ENCODE measurements around the gene SRRM3.
"Not testable (repeated sequence)": the region's sequence is repeated elsewhere in the genome, so short reads cannot be mapped to it uniquely, and the experiment has no call there.

The SRRM3 gene, protein sequence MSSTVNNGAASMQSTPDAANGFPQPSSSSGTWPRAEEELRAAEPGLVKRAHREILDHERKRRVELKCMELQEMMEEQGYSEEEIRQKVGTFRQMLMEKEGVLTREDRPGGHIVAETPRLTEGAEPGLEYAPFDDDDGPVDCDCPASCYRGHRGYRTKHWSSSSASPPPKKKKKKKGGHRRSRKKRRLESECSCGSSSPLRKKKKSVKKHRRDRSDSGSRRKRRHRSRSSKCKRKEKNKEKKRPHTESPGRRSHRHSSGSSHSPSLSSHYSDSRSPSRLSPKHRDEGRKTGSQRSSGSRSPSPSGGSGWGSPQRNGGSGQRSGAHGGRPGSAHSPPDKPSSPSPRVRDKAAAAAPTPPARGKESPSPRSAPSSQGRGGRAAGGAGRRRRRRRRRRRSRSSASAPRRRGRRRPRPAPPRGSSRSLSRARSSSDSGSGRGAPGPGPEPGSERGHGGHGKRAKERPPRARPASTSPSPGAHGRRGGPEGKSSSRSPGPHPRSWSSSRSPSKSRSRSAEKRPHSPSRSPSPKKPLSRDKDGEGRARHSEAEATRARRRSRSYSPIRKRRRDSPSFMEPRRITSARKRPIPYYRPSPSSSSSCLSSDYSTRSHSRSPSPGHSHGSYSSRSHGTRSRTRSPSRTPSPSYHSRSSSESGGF

DNA sequence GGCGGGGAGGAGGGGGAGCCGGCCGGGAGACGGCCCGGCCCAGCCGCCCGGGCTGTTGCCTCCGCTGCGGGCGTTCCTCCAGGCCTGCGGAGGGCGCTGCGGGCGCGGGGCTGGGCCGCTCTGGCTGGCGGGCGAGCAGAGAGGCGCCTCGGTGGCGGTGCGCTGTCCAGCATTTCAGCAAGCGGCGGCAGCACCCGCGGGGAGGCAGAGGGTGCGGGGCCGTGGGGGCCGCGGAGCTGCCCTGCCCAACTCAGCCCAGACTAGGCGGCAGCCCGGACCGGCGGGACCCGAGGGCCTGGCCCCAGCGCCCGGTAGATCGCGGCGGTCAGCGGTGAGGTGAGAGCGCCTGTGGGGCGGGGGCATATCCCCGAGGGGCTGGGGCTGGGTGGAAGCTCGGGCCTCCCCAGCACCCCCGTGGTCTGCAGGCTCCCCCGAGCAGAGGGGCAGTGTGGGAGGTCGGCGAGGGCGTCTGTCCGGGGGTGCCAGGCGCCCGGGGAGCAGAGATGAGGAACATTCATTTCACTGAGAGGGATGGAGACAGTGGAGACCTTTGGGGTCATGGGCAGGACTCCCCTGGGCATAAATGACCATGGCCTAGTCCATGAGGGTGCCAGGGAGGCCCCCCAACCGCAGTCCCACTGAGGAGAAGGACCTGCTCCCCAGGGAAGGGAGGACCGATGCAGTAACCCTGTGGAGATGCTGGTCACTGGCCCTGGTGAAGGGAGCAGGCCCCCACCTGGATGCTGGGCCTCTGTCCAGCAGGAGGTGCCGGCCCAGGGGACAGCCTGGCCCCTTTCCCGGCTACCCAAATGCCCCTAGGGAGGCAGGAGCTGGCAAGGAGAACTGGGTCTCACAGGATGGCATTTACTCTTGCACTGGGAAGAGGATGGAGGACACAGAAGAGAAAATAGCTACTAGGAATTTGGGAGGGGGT lies at the start of gene SRRM3:
Gene SRRM3 (plus strand): TSS at position 165 of the 934 bp plus-strand sequence. CDS start 33,171 bp downstream, outside the sequence.
- TF ChIP-seq, protein P1, sequence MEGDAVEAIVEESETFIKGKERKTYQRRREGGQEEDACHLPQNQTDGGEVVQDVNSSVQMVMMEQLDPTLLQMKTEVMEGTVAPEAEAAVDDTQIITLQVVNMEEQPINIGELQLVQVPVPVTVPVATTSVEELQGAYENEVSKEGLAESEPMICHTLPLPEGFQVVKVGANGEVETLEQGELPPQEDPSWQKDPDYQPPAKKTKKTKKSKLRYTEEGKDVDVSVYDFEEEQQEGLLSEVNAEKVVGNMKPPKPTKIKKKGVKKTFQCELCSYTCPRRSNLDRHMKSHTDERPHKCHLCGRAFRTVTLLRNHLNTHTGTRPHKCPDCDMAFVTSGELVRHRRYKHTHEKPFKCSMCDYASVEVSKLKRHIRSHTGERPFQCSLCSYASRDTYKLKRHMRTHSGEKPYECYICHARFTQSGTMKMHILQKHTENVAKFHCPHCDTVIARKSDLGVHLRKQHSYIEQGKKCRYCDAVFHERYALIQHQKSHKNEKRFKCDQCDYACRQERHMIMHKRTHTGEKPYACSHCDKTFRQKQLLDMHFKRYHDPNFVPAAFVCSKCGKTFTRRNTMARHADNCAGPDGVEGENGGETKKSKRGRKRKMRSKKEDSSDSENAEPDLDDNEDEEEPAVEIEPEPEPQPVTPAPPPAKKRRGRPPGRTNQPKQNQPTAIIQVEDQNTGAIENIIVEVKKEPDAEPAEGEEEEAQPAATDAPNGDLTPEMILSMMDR (IDR thresholded peaks at IDR 0.05; ENCODE audit: borderline replicate concordance, insufficient read depth, low read depth, low read length): peak; percentile 88
- H3K4me3 ChIP-seq (ENCODE audit: low read depth, low read length): no peak within 1 kb of the TSS

DNA sequence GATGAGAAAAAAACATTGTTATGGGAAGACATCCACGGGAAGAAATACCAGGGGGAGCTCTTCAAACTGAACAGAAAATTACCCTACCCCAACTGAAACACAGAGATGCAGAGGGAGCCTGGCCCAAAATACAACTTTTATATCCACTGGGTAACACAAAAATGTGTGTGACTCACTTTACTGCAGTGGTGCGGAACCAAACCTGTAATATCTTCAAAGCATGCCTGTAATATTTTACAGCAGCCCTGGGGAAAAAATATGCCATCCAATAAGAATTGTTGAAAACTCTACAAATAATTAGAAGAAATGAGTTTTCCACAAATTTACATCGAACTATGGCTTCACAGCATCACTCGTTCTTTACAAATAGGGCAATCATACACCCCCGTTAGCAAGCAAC lies 49.8 kb upstream of the SRRM3 start:
- TF ChIP-seq, protein P1 (IDR thresholded peaks at IDR 0.05; ENCODE audit: borderline replicate concordance, insufficient read depth, low read depth, low read length): no peak
- no peak overlapping the region for H3K4me3 ChIP-seq (ENCODE audit: low read depth, low read length)

DNA sequence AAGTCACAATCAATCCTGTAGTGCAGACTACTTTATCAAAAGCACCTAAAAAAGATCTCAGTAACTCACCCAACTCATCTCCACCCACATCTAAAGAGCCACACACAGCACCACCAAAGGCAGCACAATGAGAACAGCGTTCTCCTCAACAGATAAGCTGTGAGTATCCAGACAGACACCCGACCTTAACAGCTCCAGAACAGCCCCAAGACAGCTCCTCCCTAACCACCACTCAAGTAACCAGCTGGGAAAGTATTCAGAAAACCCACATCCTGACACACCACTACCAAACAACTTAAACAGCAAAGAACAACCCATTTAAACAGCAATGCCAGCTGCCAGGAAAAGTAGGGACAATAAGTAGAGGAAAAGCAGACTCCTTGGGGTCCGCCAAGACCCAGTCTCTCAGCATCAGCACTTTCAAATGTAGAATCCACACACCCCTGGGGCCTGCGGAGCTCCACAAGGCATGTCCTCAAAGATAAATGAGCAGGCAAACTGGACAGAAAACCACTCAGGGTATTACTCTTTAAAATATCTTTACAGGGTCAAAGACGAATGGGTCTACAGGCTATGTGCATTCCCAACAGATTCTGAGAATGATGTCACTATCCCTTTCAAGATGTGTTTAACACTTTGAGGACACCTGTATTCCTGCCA lies 48.0 kb upstream of the SRRM3 start:
- H3K4me3 ChIP-seq (ENCODE audit: low read depth, low read length): not testable (repeated sequence)

DNA sequence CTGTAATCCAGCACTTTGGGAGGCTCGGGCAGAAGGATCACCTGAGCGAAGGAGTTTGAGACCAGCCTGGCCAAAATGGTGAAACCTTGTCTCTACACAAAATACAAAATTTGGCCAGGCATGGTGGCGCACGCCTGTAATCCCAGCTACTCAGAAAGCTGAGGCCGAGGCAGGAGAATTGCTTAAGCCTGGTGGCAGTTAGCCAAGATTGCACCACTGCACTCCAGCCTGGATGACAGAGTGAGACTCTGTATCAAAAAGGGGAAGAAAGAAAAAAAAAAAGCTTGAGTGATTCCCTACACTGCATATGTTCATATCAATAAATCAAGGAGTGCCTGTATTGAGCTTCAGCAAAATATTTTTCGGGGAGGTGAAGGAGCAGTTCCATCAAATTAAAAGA lies 45.8 kb upstream of the SRRM3 start:
- no peak overlapping the region for H3K4me3 ChIP-seq (ENCODE audit: low read depth, low read length)

DNA sequence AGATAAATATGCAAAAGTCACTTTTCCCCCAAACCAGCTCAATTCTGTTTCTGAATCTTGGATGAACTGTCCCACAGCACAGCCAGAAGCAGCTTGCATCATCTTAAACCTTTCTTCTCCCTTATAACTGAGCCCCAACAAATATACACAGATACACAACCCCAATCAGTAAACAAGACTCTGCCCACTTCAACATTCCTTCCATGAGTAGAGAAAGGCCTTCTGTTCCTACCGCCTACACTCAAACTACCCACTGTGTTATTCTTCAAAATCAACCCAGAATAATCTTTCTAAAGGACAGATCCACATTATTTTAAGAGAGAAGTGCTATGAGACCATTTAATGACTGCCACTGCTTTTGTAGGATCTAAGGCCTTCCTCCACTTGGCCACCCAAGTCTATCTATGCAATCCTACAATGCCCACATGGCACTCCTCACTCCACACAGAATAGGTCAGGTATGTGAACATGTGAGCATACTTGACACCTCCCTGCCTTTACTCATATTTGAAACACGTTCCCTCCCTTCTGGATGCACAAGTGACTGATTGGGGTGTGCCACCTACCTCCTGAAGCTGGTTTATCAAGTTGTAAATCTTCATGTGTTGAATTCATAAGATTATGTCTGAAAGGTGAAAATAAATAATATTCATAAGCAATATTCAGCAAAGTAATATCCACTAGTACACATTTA lies 44.6 kb upstream of the SRRM3 start:
- H3K4me3 ChIP-seq (ENCODE audit: low read depth, low read length): not testable (repeated sequence)

More for the DNA sequence above, 45.8 kb upstream of the SRRM3 start:
- TF ChIP-seq, protein P1 (IDR thresholded peaks at IDR 0.05; ENCODE audit: borderline replicate concordance, insufficient read depth, low read depth, low read length): no peak

DNA sequence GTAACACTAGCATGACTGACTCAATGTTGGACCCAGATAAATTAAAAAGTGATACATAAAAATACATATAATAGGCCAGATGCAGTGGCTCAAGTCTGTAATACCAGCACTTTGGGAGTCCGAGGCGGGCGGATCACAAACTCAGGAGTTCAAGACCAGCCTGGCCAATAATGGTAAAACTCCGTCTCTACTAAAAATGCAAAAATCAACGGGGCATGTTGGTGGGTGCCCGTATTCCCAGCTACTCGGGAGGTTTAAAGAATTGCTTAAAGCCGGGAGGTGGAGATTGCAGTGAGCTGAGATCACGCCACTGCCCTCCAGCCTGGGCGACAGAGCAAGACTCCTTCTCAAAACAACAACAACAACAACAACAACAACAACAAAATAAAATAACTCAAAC lies 43.3 kb upstream of the SRRM3 start:
- H3K4me3 ChIP-seq (ENCODE audit: low read depth, low read length): not testable (repeated sequence)

DNA sequence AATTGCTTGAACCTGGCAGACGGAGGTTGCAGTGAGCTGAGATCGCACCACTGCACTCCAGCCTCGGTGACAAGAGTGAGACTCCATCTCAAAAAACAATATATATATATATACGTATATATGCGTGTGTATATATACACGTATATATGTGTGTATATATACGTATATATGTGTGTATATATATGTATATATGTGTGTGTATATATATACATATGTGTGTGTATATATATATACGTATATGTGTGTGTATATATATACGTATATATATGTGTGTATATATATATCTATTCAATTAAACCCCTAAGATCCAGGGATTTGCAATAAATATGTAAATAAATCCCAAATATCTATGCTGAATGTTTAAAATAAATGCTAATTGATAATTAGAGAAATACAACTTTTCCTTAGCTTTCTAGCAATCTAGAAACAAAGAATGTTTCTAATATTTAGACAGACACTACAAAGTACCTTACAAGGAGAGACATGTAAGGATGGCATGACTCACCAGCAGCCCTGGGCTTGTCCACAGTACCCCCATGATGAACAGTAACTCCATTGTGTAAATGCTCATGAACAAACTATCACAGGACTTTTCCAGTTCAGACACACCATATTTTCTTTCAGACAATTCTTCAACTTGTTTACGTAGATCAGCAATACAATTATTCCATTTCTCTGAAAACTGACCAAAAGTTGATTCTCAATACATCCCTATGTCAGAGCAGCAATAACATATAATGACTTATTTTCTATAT lies 39.1 kb upstream of the SRRM3 start:
- H3K4me3 ChIP-seq (ENCODE audit: low read depth, low read length): not testable (repeated sequence)

DNA sequence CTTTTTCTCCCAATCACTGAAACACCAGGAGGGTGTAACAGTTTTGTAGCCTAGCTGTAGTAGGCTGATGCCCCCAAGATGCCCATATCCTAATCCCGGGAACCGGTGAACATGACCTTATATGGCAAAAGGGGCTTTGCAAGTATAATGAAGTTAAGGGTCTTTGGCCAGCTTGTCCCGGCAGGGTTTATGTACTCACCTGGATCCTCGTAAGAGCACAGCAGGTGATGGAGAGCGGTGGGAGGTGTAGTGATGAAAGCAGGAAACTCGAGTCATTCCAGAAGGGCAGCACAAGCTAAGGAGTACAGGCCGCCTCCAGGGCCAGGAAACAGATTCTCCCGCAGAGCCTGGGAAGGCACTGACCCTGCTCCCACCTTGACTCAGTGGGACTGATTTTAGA lies 37.9 kb upstream of the SRRM3 start:
- H3K4me3 ChIP-seq (ENCODE audit: low read depth, low read length): not testable (repeated sequence)
